EL (cell line): Measurements from ENCODE around the gene TTC23.

Experiments
- DNase-seq: peaks from one replicate; pipeline ENCODE4 v3.0.0-alpha.2; 2016

The TTC23 gene

DNA sequence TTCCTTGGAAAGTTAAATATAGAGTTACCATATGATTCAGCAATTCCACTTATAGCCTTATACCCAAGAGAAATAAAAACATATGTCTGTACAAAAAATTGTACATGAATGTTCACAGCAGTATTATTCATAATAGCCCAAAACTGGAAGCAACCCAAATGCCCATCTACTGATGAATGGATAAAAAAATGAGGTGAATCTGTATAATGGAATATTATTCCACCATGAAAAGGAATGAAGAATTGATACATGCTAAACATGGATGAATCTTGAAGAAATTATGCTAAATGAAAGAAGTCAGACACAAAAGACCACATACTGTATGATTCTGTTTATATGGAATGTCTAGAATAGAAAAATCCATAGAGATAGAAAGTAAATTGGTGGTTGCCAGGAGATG lies 61.4 kb downstream of the TTC23 start:
- DNase-seq = no peak

DNA sequence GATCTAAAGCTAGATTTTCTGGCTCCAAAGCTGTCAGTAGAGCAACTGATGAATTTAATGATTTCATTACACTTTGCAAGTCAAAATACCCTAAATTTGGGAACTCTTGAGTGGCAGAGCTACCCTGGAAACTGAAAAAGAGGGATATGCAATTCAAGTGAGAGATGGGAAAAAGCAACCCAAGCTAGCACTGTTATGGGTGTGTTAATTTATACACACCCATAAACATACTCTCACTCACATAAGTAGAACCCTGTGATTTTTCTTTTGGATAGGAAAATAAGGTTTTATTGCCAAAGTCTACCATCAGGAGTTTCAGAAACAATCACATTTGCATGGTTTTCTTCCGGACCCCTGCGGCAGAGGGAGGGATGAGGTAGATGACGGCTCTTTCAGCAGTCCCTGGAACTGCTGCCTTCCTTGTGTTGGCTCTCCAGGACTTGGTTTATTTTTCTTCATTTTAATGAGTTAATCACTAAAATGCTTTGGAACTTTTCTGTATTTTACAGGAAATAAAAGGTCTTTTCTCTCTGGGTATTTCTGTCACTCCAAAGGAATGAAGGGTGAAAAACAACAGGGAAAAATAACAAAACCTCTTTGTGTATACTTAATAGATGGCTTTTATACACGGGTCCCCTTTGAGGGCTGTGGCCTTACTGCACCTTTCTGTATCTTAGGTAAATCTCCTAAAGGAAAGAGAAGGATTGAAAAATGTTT lies 63.8 kb downstream of the TTC23 start:
- DNase-seq = no peak

DNA sequence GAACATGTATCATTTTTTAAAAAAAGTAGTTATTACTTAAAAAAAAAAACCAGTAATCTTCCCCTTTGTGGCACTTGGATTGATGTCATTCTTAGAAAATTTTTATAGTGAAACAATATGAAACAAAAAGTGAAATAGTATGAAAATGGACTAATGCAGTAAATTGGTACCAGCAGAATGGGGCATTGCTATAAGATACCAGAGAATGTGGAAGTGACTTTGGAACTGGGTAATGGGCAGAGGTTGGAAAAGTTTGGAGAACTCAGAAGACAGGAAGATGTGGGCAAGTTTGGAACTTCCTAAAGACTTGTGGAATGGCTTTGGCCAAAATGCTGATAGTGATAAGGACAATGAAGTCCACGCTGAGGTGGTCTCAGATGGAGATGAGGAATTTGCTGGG lies 66.6 kb downstream of the TTC23 start:
- DNase-seq = no peak

DNA sequence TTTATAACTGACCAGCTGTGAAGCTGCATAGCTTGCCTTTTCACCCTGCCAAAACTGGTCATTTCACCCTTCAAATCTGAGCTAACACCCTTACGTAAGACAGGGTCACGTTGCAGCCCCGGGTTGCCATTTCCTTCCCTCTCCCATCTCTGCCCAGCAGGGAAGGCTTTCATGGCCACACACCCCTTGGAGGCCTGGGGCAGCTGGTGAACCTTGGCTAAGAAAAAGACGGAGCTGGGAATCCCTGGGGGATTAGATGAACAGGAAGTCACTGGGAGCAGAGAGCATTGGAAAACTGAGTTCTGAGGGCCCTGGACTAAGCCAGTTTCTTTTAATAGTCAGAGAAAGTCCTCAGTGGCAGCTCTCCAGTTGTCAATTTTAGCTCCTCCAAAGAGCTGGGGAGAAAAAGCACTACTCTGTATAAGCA lies 67.8 kb downstream of the TTC23 start:
- DNase-seq = no peak

DNA sequence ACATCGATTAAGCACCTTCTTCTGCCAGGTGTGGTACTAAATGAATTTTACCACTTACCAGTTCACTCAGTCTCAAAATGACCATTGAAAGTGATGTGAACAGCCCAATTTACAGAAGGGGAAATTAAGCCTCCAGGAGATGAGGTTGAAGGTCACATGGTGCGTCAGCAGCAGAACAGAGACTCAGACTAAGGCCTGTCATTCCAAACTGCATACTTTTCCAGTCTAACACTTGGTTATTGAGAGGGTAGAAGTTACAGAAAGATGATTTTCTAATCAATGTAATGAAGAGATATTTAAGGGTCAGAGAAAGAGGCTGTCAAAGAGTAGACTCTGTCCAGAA lies 68.4 kb downstream of the TTC23 start:
- DNase-seq = no peak

DNA sequence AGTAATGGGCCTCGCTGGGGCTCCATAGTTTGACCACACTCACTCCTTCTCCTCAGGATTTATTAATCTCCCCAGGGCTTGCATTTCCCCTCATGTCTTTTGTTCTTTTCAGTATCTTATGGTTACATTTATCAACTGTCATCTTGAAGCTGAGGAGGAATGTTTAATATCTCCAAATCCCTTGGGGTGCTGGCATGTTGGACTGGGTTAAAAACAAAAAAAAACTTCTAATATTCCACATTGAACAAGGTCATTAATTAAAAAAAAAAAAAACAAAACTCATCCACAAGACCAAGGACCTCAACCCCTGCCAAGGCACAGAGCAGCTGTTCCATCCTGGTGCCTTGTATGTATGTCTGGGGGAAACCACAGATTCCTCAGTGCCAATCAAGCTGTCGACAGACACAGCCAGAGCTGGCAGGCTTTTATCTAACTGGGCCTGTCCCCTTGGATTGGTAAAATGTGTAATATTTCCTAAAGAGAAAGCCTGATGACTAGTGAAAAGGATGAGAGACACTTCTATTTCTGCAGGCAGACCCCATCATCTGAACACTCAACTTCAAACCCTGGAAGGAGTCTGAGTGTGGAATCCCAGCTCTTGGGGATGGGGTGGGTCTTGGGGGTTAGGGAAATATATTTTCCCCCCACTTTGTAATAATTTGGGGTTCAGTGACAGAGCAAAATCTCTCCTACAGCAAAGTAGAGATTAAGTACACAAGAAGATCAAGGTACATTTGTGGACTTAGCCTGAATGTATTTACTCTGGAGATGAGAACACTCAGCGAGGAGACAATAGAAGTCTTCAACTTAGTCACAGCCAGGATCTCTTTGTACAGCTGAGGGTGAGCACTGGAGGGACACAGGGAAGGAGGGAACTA lies 69.1 kb downstream of the TTC23 start:
- no peak for DNase-seq

DNA sequence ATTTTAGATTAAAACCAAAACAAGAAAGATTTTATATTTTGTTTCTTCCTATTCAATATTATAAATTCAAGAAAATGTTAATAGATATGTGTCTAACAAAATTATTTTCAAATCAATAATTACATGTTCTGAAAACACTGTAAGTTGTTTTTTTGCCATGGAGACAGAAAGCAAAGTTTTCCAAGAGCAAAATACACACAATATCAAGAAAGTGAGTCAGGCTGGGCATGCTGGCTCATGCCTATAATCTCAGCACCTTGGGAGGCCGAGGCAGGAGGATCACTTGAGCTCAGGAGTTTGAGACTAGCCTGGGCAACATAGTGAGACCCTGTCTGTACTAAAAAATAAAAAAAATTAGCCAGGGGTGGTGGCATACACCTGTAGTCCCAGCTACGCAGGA lies 71.7 kb downstream of the TTC23 start:
- no peak for DNase-seq

DNA sequence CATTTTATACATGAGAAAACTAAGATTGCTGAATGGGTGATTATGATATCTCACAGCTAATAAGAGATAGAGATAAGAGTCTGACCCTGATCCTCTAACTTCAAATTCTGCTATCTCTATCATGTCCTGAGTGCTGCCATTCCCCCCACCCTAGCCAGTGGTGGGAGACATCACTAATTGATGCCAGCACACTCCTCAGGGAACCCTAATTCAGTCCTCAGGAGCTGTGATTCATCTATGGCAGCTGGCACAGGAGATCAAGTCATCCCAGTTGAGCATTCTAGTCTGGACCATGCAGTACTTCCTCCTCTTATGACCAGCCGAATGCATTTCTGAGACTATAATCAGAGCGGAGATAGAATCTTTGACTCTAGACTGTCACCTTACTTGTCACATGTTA lies 72.6 kb downstream of the TTC23 start:
- DNase-seq = no peak

DNA sequence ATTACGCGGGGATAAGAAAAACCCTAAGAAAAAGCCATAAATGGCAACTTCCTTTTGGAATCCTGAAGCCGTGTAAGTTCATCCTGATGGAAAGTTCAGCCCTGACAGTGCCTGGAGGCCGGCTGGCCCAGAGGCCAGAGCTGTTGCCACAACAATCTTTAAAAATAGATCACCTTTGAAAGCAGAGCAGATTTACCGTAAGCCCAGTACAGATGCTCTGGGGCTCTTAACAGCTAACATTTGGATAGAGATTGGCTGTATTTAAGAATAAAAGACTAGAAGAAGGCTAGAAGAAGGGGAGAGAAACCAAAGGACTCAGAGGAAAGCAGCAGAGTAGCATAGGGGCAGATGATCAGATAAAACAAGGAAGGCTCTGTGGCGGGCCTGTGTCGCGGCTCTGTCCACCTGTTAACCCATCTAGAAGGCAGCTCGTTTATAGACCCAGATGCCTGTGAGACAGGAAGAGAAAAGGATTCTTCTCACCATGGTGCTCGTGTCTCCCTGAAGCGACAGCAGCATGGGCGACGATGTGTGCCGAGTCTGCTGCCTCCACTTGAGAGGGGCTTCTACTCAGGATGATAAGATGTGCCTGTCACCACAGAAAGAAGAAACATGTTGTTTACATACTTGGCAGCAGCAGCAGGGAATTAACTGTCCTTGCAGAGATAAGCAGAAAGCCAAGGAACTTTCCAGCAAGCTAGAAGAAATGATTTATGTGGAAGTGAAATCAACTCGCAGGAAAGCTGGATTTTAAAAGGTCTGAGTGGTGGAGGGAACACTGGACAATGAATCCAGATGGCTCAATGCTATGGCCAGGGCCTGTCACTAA lies 74.6 kb downstream of the TTC23 start:
- DNase-seq = no peak

DNA sequence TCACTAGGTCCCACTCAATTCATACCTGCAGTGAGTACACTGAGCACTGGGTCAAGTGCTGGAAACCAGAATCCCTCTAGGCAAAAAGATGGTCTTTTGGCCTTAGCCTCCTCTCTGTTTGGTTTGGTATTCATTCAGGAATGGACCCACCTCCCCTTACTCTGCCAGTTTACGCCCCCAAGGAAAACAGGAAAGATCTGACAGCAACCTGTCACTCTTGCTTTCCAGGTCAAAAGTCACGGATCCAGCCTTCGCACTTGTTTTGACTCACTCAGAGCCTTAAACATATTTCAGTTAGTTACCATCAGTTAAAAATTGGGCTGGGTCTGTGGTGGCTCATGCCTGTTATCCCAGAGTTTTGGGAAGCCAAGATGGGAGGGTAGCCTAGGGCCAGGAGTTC lies 76.4 kb downstream of the TTC23 start:
- no peak for DNase-seq

DNA sequence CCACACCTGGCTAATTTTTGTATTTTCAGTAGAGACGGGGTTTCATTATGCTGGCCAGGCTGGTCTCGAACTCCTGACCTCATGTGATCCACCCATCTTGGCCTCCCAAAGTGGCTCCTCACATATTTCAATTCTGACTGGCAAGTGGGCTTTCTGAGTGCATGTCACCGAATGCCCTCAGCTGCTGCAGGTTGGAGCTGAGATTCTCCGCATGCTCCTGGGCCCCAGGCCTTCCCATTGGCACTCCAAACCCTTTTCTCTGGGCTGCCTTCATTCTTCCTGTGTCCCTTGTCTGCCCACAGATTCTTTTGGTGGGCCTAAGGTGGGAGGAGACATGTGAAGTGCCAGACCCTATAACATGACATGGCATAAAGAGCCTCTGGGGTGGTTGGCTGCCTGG lies 77.2 kb downstream of the TTC23 start:
- no peak for DNase-seq

DNA sequence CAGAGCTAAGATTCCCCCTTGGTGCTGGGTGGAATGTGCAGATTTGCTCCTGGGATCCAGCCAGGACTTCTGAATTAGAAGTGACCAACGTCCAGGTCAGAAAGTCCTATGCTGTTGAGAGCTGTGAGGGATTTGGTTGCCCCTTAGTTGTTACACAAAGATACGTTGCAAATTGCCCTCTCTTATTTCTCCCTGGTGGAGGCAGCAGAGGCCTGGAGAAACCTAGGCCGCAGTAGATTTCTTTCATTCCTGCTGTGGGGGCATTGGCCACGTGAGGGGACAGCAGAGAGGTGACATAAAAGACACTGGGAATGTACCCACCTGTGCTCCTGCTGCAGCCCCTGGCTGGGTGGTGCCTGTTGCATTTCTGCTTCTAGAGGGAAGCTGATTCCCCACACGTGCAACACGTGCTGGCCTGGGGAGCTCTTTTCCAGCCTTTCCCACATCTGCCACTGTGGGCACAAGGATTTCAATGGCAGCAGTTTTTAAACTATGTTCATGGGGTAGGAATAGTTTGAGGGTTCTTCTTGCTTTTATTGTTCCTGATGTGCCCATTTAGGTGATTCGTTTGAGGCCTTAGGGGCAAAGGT lies 78.8 kb downstream of the TTC23 start:
- DNase-seq = no peak

DNA sequence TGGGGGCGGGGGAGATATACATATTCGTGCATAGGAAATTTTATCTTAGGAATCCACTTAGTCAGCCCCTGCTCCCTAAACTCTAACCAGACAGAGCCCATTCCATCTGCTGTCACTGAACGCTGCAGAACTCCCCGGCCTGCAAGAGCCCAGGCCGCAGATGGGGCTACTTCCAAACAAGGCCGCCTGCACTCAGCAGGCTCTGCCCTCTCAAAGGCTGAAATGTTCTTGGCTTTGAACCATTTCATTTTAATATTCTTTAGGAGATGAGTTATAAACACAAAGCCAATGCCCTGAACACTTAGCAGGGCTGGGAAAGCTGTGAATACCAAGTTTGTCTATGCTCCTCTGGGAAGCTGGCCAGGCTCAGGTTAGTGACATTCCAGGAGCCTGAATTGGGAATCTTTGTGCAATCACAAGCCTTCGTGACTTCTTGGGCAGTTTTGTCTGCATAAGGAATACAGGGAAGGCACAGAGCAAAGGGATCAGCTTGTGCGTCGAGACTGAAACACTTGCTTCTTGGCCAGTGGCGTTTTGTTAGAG lies 79.5 kb downstream of the TTC23 start:
- peak; percentile 72 for DNase-seq

DNA sequence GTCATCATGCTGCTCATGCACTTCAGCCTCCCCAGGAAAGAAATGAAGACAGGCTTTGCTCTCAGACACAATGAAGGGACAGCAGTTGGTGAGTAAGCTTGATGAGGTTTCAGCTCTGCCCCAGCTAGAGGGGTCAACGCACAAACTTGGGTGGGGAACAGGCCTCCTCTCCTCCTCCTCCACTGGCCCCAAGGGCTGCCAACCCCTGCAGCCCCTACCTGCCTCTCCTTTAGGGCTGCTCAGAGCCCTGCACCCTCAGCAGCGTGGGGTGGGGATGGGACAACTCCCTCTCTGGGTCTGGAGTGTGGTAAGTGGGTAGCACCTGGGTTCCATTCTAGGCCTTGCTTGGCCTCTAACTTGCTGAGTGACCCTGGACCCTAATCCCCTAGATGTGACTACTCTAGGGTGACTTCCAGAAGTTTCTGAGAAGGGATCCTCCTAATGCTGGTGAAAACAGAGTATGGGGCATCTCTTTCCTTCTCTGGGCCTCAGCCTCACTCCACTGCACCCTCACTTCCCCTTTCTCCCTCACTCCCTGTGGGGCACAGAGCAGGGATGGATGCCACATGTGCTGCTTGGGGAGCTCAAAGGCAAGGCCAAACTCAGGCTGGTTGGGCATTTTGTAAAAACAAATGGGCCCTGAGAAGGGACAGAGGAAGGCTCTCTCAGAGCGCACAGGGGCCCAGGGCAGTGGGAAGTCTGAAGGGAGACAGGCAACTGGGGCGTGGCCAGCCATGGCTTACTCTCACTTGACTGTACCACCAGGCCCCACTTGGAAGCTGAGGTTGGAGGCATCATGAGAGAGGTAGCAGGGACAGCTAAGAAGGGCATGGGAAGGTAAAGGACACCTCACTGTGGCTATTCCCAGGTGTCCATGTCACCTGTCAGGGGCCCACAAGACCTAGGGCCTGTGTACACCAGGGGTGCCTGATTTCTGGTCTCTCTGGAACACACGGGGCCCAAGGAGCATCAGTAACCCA lies 80.5 kb downstream of the TTC23 start:
- no peak for DNase-seq

DNA sequence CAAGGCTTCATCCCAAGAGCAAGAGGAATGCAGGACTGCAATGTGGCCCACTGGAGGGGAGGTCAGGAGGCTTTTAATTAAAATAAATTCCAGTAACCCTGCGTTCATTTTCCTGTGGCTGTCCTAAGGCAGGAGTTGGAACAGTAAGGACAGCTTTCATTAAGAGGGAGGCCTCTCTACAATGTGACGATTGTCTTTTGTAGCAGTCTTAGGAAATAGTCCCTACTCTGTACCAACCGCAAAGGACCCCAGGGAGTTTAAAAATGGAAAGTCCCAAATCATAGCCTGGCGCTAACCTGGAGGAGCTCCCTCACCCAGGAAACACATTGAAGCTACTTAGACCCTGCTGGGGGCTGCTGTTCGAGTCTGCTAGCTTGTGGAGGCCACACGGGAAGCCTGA lies 81.7 kb downstream of the TTC23 start:
- no peak for DNase-seq

DNA sequence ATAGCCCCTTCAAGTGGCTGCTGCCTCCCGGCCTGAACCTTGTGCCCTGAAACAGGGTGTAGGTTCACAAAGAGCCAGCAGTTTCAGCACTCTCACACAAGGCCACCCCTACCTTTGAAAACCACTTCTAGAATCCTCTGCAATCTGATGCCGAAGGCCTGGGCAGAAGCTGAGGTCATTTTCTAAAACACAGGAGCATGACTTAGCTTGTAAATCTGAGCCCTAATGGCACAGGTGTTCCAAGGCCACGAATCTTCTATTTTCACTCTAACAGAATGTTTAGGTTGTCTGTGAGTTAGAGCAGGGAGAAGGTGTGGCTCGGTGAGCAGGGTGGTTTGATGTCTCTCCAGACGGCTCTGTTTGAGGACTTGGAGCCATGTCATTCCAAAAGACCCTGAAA lies 82.2 kb downstream of the TTC23 start:
- no peak for DNase-seq

DNA sequence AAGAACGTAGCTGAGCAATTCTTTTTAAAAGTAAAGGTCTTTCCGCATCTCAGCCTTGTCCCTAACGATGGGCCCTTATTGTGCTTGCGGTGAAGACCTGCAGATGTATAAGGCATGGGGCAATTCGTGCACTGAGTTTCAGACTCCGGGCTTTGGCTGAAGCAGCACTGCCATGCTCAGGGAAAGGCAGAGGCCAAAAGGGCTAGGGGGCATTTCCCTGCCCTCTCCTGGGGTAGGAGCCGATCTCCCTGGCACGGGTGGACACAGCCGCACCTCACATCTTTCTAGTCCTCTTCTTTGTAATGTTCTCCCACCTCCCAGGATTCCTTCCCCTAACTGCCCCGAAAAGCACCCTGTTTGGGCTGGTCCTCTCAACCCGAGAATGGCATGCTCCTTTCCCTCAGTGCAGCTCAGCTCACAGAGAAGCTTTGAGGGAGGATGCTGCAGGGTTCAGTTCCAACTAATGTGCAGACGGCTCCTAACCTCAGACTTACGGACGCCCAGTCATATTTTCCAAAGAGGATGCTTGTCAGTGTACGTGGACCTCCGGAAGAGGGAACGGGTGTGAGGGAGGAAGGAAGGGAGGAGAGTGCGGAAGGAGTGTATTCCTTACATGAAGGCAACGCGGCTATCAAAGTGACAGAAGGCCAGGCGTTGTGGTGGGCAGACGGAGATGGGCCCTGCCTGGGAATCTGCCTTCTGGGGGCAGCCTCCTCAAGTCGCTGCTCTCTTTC lies 83.3 kb downstream of the TTC23 start:
- DNase-seq = no peak

DNA sequence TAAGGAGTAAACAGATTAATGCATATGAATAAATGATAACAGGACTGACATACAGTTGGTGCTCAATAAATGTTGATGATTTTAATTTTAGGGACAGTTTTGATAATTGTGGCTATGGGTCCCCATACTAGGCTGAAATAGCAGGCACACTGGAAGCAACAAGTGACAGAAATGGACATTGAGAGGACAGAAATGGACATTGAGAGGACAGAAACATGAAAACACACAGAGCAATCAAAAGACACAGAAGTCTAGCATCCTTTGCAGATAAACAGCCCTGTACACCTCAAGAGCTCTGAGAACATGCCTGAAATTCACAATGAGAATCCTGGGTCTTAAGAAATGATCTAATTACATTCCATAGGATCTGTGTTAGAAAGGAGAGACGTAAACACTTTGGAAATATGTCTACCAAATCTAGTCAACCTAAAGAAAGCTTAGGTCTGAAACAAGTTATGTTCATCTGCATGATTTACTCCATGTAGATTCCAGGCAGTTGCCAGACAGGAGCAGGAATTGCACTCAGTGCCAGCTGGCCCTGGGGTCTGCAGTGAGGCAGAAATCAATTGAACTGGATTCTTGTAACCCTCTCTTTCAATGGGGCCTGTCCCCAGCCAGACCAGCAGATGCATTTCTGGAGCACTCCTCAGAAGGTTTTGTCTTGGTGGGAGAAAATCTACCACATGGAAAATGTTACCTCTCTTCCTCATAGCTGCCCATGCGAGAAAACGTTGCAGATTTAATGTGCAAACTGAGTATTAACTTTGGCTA lies 84.2 kb downstream of the TTC23 start:
- DNase-seq = no peak

DNA sequence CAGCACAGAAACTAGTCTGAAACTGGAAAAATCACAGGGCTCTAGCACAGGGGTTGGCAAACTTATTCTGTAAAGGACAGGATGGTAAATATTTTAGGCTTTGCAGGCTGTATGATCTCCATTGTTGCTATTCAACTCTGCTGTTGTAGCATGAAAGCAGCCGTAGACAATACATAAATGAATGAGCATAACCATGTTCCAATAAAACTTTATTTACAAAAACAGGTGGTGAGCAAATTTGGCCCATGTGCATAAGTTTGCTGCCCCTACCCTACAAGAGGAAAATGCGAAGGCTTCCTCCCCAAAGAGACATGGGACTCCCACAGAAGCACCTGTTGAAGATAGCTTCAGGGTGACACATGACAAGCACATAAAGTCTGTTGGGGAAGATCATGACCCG lies 85.3 kb downstream of the TTC23 start:
- DNase-seq = no peak
